ENCODE measurements around the gene C19orf38.
A peak's percentile ranks its signal among the peaks of the same experiment; 100 is the strongest.

Gene C19orf38

GRCh38 chr19:10863107-10863717 lies 15.0 kb downstream of the C19orf38 start:
- Histone ChIP-seq H3K27me3 (ENCODE audit: control insufficient read depth, low read length) (no peaks in the 10 kb centered on the region), H3K9me3 (ENCODE audit: control insufficient read depth, insufficient read depth, low read length) (no peaks in the 10 kb centered on the region), H3K4me3 (ENCODE audit: low read length) (no peak overlapping the region), H3K36me3 (ENCODE audit: control insufficient read depth, low read length) (no peaks in the 10 kb centered on the region), H3K27ac (ENCODE audit: low read depth, low read length) (no peak overlapping the region), H3K9me2 (replicated peaks; ENCODE audit: control insufficient read depth, low read length) (no peaks in the 10 kb centered on the region), H3K4me2 (ENCODE audit: low read length) (no peak overlapping the region), H3K79me2 (ENCODE audit: control insufficient read depth, low read length) (no peaks in the 10 kb centered on the region), H3F3A (ENCODE audit: control insufficient read depth, insufficient read depth) (peaks cover 2% of the 10 kb centered on the region), H4K20me1 (ENCODE audit: control insufficient read depth, insufficient read depth, low read depth, low read length) (no peaks in the 10 kb centered on the region), H3K4me1 (ENCODE audit: control insufficient read depth, low read length) (peaks cover 29% of the 10 kb centered on the region)
- TF ChIP-seq EZH2phosphoT487 (IDR thresholded peaks at IDR 0.05; ENCODE audit: borderline replicate concordance, low read length): no peak
- no peak for TF ChIP-seq CTCF (IDR thresholded peaks at IDR 0.05; ENCODE audit: low read depth, low read length, poor library complexity, severe bottlenecking)

GRCh38 chr19:10864538-10864899 lies 16.3 kb downstream of the C19orf38 start:
- H3K4me2 ChIP-seq (ENCODE audit: low read length): peak overlapping the region; percentile 63
- H3K79me2 ChIP-seq (ENCODE audit: control insufficient read depth, low read length): peaks cover 2% of the 10 kb centered on the region; the same call in 1 of the 2 replicates
- H3K9me3 ChIP-seq (ENCODE audit: control insufficient read depth, insufficient read depth, low read length): no peaks in the 10 kb centered on the region
- no peak overlapping the region for H3K27ac ChIP-seq (ENCODE audit: low read depth, low read length)
- H3F3A ChIP-seq (ENCODE audit: control insufficient read depth, insufficient read depth): peaks cover 8% of the 10 kb centered on the region
- H3K4me1 ChIP-seq (ENCODE audit: control insufficient read depth, low read length): peaks cover 39% of the 10 kb centered on the region
- H3K27me3 ChIP-seq (ENCODE audit: control insufficient read depth, low read length): no peaks in the 10 kb centered on the region
- peak overlapping the region; percentile 39 for H3K4me3 ChIP-seq (ENCODE audit: low read length)
- H4K20me1 ChIP-seq (ENCODE audit: control insufficient read depth, insufficient read depth, low read depth, low read length): no peaks in the 10 kb centered on the region
- H3K36me3 ChIP-seq (ENCODE audit: control insufficient read depth, low read length): no peaks in the 10 kb centered on the region
- H3K9me2 ChIP-seq (replicated peaks; ENCODE audit: control insufficient read depth, low read length): no peaks in the 10 kb centered on the region
- no peak for TF ChIP-seq EZH2phosphoT487 (IDR thresholded peaks at IDR 0.05; ENCODE audit: borderline replicate concordance, low read length)
- TF ChIP-seq CTCF (IDR thresholded peaks at IDR 0.05; ENCODE audit: low read depth, low read length, poor library complexity, severe bottlenecking): peak; percentile 96

- Histone ChIP-seq H4K20me1 (ENCODE audit: control insufficient read depth, insufficient read depth, low read depth, low read length) (no peaks in the 10 kb centered on the region), H3K27me3 (ENCODE audit: control insufficient read depth, low read length) (no peaks in the 10 kb centered on the region), H3F3A (ENCODE audit: control insufficient read depth, insufficient read depth) (peaks cover 8% of the 10 kb centered on the region), H3K79me2 (ENCODE audit: control insufficient read depth, low read length) (peaks cover 2% of the 10 kb centered on the region; the same call in 1 of the 2 replicates), H3K9me3 (ENCODE audit: control insufficient read depth, insufficient read depth, low read length) (no peaks in the 10 kb centered on the region), H3K4me1 (ENCODE audit: control insufficient read depth, low read length) (peaks cover 51% of the 10 kb centered on the region), H3K9me2 (replicated peaks; ENCODE audit: control insufficient read depth, low read length) (no peaks in the 10 kb centered on the region), H3K36me3 (ENCODE audit: control insufficient read depth, low read length) (no peaks in the 10 kb centered on the region), H3K4me3 (ENCODE audit: low read length) (no peak overlapping the region), H3K4me2 (ENCODE audit: low read length) (no peak overlapping the region), H3K27ac (ENCODE audit: low read depth, low read length) (no peak overlapping the region)
- TF ChIP-seq EZH2phosphoT487 (IDR thresholded peaks at IDR 0.05; ENCODE audit: borderline replicate concordance, low read length) (no peak), CTCF (IDR thresholded peaks at IDR 0.05; ENCODE audit: low read depth, low read length, poor library complexity, severe bottlenecking) (no peak)
These were observed 18.3 kb downstream of the C19orf38 start for GRCh38 chr19:10866495-10866894.
